Psoas muscle (tissue), 8 donors: ENCODE results near the gene FMNL2. TPM values are rescaled to one million over a fixed set of nuclear protein-coding genes. Genes with fewer than 3 reads are reported as not detected.

Experiments used
- ATAC-seq, 4 donors: fragments of 200-7000 bp; cut with Tn5 transposase; one replicate each; pipeline ENCODE4 v1.9.1; 2020; ENCODE audit warnings: moderate library complexity in 3 of 4, mild to moderate bottlenecking in 2 of 4
- DNase-seq, 2 donors: peaks; one replicate each; pipeline ENCODE4 v3.0.0-alpha.2; 2020
- H3K27ac ChIP-seq: fragments of 200-600 bp; one replicate; pipeline ENCODE4 v1.8.0; 2022
- H3K27me3 ChIP-seq, 3 donors: fragments of 200-600 bp in 1 of 3; one replicate each; pipeline versions ENCODE4 v1.6.1 to v1.8.0; 2013 to 2022; ENCODE audit warnings: low read length in 2 of 3, mild to moderate bottlenecking in 2 of 3, moderate library complexity in 1 of 3; ENCODE audit not compliant: insufficient read depth in 3 of 3
- H3K36me3 ChIP-seq, 2 donors: fragments of 200-600 bp in 1 of 2; one replicate each; pipeline versions ENCODE4 v1.6.1 to v1.8.0; 2013 to 2022; ENCODE audit warnings: low read depth in 1 of 2, mild to moderate bottlenecking in 1 of 2, moderate library complexity in 1 of 2; ENCODE audit not compliant: insufficient read depth in 1 of 2
- H3K4me1 ChIP-seq: fragments of 200-600 bp; one replicate; pipeline ENCODE4 v1.8.0; 2022
- H3K4me3 ChIP-seq: fragments of 200-600 bp; one replicate; pipeline ENCODE4 v1.8.0; 2022; ENCODE audit warnings: mild to moderate bottlenecking
- H3K9me3 ChIP-seq: fragments of 200-600 bp; one replicate; pipeline ENCODE4 v1.8.0; 2022
- CTCF ChIP-seq: fragments of 200-600 bp; IDR thresholded peaks from one replicate; pipeline ENCODE4 v1.8.0; 2022; ENCODE audit warnings: antibody characterized with exemption
- WGBS, 3 donors: extraction: QIAGEN DNeasy Blood & Tissue Kit; methylation state at CpG; one replicate each; pipeline versions ENCODE4 v1.1.6 to v1.1.7; 2013; 5-methylcytosine and 5-hydroxymethylcytosine counted together
- intact Hi-C, 2 donors: fragments of 100-400 bp; cut with DNase I; formaldehyde crosslinking; loops; one replicate each; pipeline versions ENCODE4 v1.11.0 to v1.14.2; 2022
- polyA plus RNA-seq, 3 donors: library from polyadenylated mRNA; stranded (reverse); fragments of 200-250 nt; gene quantifications; one replicate each; pipeline ENCODE4 v1.2.3, GENCODE V29; 2013
- total RNA-seq, 4 donors: library from RNA; stranded (reverse); fragmentation: NEBNext Ultra II Directional in 2 of 4; extraction: Animal tissue kit (Norgen Biotek cat#: 25700) in 2 of 4; gene quantifications; one replicate each; pipeline versions ENCODE4 v1.2.1 to v1.2.4, GENCODE V29; 2021 to 2023
- donor health status: healthy with polysubstance abuse.
- donor health status: DM: no; HTN: no; CAD: no; lungs with moderate emphysema.
- donor health status: Bipolar disorder and iron deficiency.
- donor health status: healthy.
- donor health status: DM: yes; HTN: yes; CAD: no.
- donor health status: DM: no; HTN: no; CAD: no.
- donor health status: DM: no; HTN: no; CAD: no.
- donor health status: DM: yes; HTN: yes; CAD: no.

Gene FMNL2
- total and polyA plus RNA-seq, 7 donors: 6.6 to 18.2 (median 11.0) TPM

- H3K9me3 ChIP-seq: no peaks in the 10 kb centered on the region
- TF ChIP-seq CTCF: no peak
- intact Hi-C loops: loop anchor here in 1 of 2 donors (1.0 kb wide), 1 partner anchor 48 kb away; no protein-coding TSS in a partner anchor
- H3K27ac ChIP-seq: no peak overlapping the region
- H3K4me3 ChIP-seq: no peak overlapping the region
- no peaks in the 10 kb centered on the region for H3K27me3 ChIP-seq
- no peak for ATAC-seq
- no peak for DNase-seq
- peaks cover 28% of the 10 kb centered on the region for H3K4me1 ChIP-seq
- no peaks in the 10 kb centered on the region for H3K36me3 ChIP-seq
- 97 to 98% (median 98%) methylated on average over 4 of the region's 4 CpGs for WGBS, 3 donors
Measured at GRCh38 chr2:152480821-152481399, 145.9 kb downstream of the FMNL2 start.

- H3K27ac ChIP-seq: peak overlapping the region; percentile 21
- DNase-seq (no peak), ATAC-seq (peak in 1 of 4 donors; percentile 65)
- 70 to 79% (median 72%) methylated on average over 5 of the region's 5 CpGs for WGBS, 3 donors
- intact Hi-C loops: no loop called here
- H3K9me3 ChIP-seq: no peaks in the 10 kb centered on the region
- H3K36me3 ChIP-seq: no peaks in the 10 kb centered on the region
- H3K27me3 ChIP-seq: no peaks in the 10 kb centered on the region
- H3K4me1 ChIP-seq: peaks cover 37% of the 10 kb centered on the region
- no peak for TF ChIP-seq CTCF
- no peak overlapping the region for H3K4me3 ChIP-seq
Measured at GRCh38 chr2:152481881-152482583, 147.1 kb downstream of the FMNL2 start.

- WGBS, 3 donors: 43 to 58% (median 45%) methylated on average over 4 of the region's 4 CpGs
- DNase-seq: no peak
- no peaks in the 10 kb centered on the region for H3K36me3 ChIP-seq
- intact Hi-C loops: no loop called here
- TF ChIP-seq CTCF: no peak
- peaks cover 43% of the 10 kb centered on the region for H3K4me1 ChIP-seq
- H3K27ac ChIP-seq: peak overlapping the region; percentile 21
- ATAC-seq: peak in 1 of 4 donors; percentile 18
- no peak overlapping the region for H3K4me3 ChIP-seq
- no peaks in the 10 kb centered on the region for H3K9me3 ChIP-seq
- H3K27me3 ChIP-seq: no peaks in the 10 kb centered on the region
Measured at GRCh38 chr2:152483276-152484063, 148.5 kb downstream of the FMNL2 start.

- no peak for TF ChIP-seq CTCF
- peak overlapping the region; percentile 4 for H3K27ac ChIP-seq
- H3K4me1 ChIP-seq: peaks cover 51% of the 10 kb centered on the region
Measured at GRCh38 chr2:152485954-152486736, 151.2 kb downstream of the FMNL2 start.

More at GRCh38 chr2:152485954-152486736, 151.2 kb downstream of the FMNL2 start:
- no peak for DNase-seq
- Histone ChIP-seq H3K27me3 (no peaks in the 10 kb centered on the region), H3K36me3 (no peaks in the 10 kb centered on the region), H3K4me3 (no peak overlapping the region), H3K9me3 (no peaks in the 10 kb centered on the region)
- no peak for ATAC-seq
- WGBS, 3 donors: 65 to 68% (median 68%) methylated on average over 8 of the region's 8 CpGs
- intact Hi-C loops: no loop called here
